Upper lobe of right lung (tissue), 1 donor: ENCODE data around the gene C11orf91. TPM values are rescaled to one million over a fixed set of nuclear protein-coding genes. Genes with fewer than 3 reads are reported as not detected.

ENCODE experiments used
- ATAC-seq: fragments of 200-7000 bp; cut with Tn5 transposase; one replicate; pipeline ENCODE4 v1.9.1; 2020; ENCODE audit warnings: mild to moderate bottlenecking, moderate library complexity
- DNase-seq: peaks from one replicate; pipeline ENCODE4 v3.0.0-alpha.2; 2020
- H3K27ac ChIP-seq: fragments of 200-600 bp; one replicate; pipeline ENCODE4 v1.8.0; 2022
- H3K27me3 ChIP-seq: fragments of 200-600 bp; one replicate; pipeline ENCODE4 v1.8.0; 2022; ENCODE audit warnings: mild to moderate bottlenecking
- H3K36me3 ChIP-seq: fragments of 200-600 bp; one replicate; pipeline ENCODE4 v1.8.0; 2022
- H3K4me1 ChIP-seq: fragments of 200-600 bp; one replicate; pipeline ENCODE4 v1.8.0; 2022
- H3K4me3 ChIP-seq: fragments of 200-600 bp; one replicate; pipeline ENCODE4 v1.8.0; 2022; ENCODE audit warnings: mild to moderate bottlenecking
- H3K9me3 ChIP-seq: fragments of 200-600 bp; one replicate; pipeline ENCODE4 v1.8.0; 2022
- intact Hi-C: fragments of 100-400 bp; cut with DNase I; formaldehyde crosslinking; loops from one replicate; pipeline ENCODE4 v1.11.0; 2022
- long read RNA-seq: library from polyadenylated mRNA; unstranded; transcript quantifications from one replicate; pipeline ENCODE4 v2.0.0, GENCODE V29; 2021
- total RNA-seq: library from RNA; stranded (reverse); fragmentation: NEBNext Ultra II Directional; extraction: Animal tissue kit (Norgen Biotek cat#: 25700); gene quantifications from one replicate; pipeline ENCODE4 v1.2.1, GENCODE V29; 2021
- TF ChIP-seq, protein P1 (sequence below): fragments of 200-600 bp; IDR thresholded peaks from one replicate; pipeline ENCODE4 v1.8.0; 2022; ENCODE audit warnings: antibody characterized with exemption
- donor health status: DM: no; HTN: yes; CAD: no; lungs with severe emphysema.

The C11orf91 gene, protein sequence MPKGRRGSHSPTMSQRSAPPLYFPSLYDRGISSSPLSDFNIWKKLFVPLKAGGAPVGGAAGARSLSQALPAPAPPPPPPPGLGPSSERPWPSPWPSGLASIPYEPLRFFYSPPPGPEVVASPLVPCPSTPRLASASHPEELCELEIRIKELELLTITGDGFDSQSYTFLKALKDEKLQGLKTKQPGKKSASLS
- 1.5 TPM for total RNA-seq
- long read RNA-seq = 0 reads

DNA sequence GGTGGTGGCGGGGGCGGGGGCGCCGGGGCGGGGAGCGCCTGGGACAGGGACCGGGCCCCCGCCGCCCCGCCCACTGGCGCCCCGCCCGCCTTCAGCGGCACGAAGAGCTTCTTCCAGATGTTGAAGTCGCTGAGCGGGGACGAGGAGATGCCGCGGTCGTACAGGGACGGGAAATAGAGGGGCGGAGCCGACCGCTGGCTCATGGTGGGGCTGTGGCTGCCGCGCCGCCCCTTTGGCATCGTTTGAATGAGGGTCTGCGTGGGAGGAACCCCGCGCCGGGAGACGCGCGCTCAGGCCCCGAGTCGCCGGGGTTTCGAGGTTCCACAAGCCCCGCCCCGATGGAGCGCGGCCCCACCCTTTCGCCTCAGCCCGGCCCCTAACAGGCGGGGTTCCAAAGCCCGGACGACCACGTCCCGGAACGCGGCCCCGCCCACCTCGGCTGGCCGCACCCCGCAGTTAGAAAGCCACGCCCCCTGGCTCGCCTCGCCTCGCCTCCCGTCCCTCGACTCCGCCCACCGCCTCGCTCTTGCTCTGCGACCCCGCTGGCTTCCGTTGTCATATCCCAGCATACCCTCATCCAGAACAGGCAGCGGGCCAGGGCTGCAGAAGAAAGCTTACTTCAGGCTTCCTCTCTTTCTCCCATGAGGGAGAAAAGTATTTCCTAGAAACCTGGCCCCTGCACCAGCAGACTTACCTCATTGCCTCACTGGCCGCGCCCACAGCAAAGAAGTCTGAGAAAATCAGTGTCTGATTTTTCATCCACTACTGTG, at the start of gene C11orf91:
C11orf91 (minus strand) TSS at position 325 of the 770 bp plus-strand sequence; CDS start at position 239, 86 bp downstream.
- Histone ChIP-seq H3K27ac (peak within 1 kb of the TSS; percentile 79), H3K4me1 (peaks cover 44% of the 10 kb centered on the region)
- ATAC-seq = peak; percentile 94

DNA sequence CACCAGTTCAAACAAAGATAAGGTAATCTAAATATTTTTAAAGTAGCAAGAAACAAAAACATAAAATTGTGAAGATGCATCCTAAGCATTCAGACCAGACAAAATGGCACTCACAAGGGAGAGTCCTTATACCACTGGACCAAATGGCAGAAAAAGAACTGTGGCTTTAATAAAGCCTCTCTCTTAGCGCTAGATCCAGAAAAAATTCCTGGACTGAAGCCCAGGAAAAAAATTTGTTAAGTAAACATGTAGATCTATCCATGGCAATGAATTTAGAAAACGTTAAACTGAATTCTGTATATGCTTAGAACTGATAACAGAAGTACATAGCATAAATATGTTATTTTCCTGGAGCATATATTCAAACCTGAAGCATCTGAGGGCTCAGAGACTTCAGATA, 47.4 kb upstream of the C11orf91 start:
- DNase-seq = no peak
- no peak for ATAC-seq
- Histone ChIP-seq H3K27ac (no peak overlapping the region), H3K9me3 (no peaks in the 10 kb centered on the region), H3K4me1 (no peaks in the 10 kb centered on the region), H3K27me3 (no peaks in the 10 kb centered on the region), H3K36me3 (peaks cover 81% of the 10 kb centered on the region), H3K4me3 (no peak overlapping the region)
- intact Hi-C loops = no loop called here
- TF ChIP-seq, protein P1, sequence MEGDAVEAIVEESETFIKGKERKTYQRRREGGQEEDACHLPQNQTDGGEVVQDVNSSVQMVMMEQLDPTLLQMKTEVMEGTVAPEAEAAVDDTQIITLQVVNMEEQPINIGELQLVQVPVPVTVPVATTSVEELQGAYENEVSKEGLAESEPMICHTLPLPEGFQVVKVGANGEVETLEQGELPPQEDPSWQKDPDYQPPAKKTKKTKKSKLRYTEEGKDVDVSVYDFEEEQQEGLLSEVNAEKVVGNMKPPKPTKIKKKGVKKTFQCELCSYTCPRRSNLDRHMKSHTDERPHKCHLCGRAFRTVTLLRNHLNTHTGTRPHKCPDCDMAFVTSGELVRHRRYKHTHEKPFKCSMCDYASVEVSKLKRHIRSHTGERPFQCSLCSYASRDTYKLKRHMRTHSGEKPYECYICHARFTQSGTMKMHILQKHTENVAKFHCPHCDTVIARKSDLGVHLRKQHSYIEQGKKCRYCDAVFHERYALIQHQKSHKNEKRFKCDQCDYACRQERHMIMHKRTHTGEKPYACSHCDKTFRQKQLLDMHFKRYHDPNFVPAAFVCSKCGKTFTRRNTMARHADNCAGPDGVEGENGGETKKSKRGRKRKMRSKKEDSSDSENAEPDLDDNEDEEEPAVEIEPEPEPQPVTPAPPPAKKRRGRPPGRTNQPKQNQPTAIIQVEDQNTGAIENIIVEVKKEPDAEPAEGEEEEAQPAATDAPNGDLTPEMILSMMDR = no peak

More for the DNA sequence above, at the start of gene C11orf91:
- peak; percentile 98 for DNase-seq
- H3K4me3 ChIP-seq = peak within 1 kb of the TSS; percentile 57
- H3K27me3 ChIP-seq = no peaks in the 10 kb centered on the region
- TF ChIP-seq, protein P1 = no peak
- H3K36me3 ChIP-seq = peaks cover 8% of the 10 kb centered on the region
- no peaks in the 10 kb centered on the region for H3K9me3 ChIP-seq
- intact Hi-C loops = no loop called here

DNA sequence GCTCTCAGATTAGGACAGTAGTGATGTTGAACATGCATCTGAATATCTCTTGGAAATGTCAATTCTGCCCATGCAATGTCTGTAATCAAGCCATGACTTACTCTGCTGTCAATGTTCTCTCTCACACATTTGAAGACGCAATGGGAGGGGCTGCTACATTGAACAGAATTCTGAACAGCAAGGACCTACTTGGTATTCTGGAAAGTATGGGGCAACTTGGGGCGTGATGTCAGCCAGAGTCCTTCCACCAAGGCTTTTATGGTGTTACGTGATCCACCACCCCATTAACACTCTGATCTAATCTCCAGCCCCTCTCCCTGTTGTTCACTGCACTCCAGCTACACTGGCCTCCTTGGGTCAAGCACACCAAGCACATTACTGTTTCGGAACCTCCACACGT, 42.7 kb upstream of the C11orf91 start:
- Histone ChIP-seq H3K4me1 (no peaks in the 10 kb centered on the region), H3K36me3 (peaks cover 40% of the 10 kb centered on the region), H3K27me3 (no peaks in the 10 kb centered on the region), H3K4me3 (no peak overlapping the region), H3K9me3 (no peaks in the 10 kb centered on the region), H3K27ac (no peak overlapping the region)
- ATAC-seq (no peak), DNase-seq (no peak)
- TF ChIP-seq, protein P1 = no peak
- intact Hi-C loops = no loop called here

DNA sequence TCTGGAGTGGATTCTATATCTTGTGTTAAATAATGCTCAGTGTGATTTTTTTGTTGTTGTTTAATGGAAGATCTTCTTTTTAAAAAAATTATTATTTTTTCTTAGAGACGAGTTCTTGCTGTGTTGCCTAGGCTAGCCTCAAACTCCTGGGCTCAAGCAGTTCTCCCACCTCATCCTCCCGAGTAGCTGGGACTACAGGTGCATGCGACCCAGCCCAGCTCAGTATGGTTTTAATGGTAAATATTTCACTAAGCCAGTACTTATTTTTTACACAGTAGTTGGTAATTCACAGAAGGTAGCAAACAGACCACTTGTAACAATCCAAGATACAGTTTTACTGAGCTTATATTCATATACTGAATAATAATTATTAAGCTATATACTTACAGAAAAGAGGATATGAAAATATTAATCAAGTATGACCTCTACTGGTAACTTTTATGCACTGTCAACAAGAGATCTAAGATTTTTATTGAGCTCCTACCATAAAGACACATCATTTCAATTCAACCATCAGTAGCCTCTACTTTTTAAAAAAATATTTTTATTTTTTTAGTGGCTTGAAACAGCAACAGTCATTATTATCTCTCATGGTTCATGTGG, 41.7 kb upstream of the C11orf91 start:
- DNase-seq (no peak), ATAC-seq (peak; percentile 57)
- Histone ChIP-seq H3K4me1 (no peaks in the 10 kb centered on the region), H3K4me3 (no peak overlapping the region), H3K36me3 (peaks cover 37% of the 10 kb centered on the region), H3K27ac (no peak overlapping the region), H3K9me3 (no peaks in the 10 kb centered on the region), H3K27me3 (no peaks in the 10 kb centered on the region)
- TF ChIP-seq, protein P1 = peak; percentile 69
- intact Hi-C loops = no loop called here

DNA sequence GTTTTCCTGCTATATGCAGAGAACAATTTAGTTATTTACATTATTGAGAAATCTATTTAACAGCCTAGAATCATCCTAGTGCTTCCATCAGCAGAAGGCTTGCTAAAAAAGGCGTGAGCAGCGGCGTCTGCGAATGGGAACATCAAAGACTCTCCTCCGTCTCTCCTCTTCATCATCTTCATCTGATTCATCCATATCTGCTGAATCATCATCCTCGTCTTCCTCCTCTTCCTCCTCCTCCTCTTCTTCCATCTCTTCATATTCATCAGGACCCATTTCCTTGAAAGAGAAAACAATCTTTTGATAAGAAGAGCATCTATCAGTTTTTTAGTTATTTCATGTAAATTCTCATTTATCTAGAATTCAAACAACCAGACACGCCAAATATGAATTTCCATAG, 41.2 kb upstream of the C11orf91 start:
- H3K27ac ChIP-seq = no peak overlapping the region
- H3K27me3 ChIP-seq = no peaks in the 10 kb centered on the region
- no peak overlapping the region for H3K4me3 ChIP-seq
- DNase-seq = no peak
- intact Hi-C loops = no loop called here
- no peak for ATAC-seq
- H3K4me1 ChIP-seq = peaks cover 1% of the 10 kb centered on the region
- H3K9me3 ChIP-seq = no peaks in the 10 kb centered on the region
- TF ChIP-seq, protein P1 = no peak
- H3K36me3 ChIP-seq = peaks cover 32% of the 10 kb centered on the region
